Measurements from ENCODE around the gene BICDL2. TPM values are rescaled to one million over a fixed set of nuclear protein-coding genes. Genes with fewer than 3 reads are reported as not detected.

The BICDL2 gene
- polyA plus RNA-seq, 1 donor from 2014 or later, result 0.37 TPM

DNA sequence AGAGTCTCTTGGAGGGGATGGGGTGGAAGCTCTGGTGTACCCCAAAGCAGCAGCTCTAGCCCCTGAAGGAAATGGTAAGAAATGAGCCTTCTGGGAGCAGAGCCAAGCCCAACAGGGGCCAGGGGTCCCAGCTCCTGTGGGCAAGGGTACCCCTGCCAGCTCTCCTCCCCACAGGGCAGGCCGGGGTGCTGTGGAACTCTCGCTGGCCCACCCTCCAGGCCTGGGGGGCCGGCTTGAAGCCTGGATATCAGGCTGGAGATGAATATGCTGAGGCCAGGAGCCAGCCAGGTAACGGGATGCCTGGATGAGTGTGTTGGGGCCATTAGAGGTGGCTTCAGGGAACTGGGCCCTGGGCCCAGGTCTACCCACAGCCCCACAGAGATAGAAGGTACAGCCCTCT lies 36.2 kb downstream of the BICDL2 start:
- no peaks in the 10 kb centered on the region for H3K9me3 ChIP-seq (ENCODE audit: low read length)
- peaks cover 8% of the 10 kb centered on the region for H3K27me3 ChIP-seq (ENCODE audit: insufficient read depth, low read depth, low read length)
- no peaks in the 10 kb centered on the region for H3F3A ChIP-seq (ENCODE audit: insufficient read depth, low read length, poor library complexity, severe bottlenecking)
- no peaks in the 10 kb centered on the region for H3K9me2 ChIP-seq (ENCODE audit: insufficient read depth, low read length)
- H3K27ac ChIP-seq (ENCODE audit: low read length), result no peak overlapping the region
- H3K9ac ChIP-seq (ENCODE audit: low read length), result no peak overlapping the region
- H3K4me2 ChIP-seq (ENCODE audit: low read length), result no peak overlapping the region
- H3K4me3 ChIP-seq (ENCODE audit: low read length), result no peak overlapping the region
- no peaks in the 10 kb centered on the region for H3K79me2 ChIP-seq (replicated peaks; ENCODE audit: insufficient read depth, low read length)
- TF ChIP-seq, protein P1, sequence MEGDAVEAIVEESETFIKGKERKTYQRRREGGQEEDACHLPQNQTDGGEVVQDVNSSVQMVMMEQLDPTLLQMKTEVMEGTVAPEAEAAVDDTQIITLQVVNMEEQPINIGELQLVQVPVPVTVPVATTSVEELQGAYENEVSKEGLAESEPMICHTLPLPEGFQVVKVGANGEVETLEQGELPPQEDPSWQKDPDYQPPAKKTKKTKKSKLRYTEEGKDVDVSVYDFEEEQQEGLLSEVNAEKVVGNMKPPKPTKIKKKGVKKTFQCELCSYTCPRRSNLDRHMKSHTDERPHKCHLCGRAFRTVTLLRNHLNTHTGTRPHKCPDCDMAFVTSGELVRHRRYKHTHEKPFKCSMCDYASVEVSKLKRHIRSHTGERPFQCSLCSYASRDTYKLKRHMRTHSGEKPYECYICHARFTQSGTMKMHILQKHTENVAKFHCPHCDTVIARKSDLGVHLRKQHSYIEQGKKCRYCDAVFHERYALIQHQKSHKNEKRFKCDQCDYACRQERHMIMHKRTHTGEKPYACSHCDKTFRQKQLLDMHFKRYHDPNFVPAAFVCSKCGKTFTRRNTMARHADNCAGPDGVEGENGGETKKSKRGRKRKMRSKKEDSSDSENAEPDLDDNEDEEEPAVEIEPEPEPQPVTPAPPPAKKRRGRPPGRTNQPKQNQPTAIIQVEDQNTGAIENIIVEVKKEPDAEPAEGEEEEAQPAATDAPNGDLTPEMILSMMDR (IDR thresholded peaks at IDR 0.05; ENCODE audit: poor library complexity, severe bottlenecking), result no peak
- TF ChIP-seq EZH2 (IDR thresholded peaks at IDR 0.05; ENCODE audit: borderline replicate concordance, insufficient read depth, low read length, poor library complexity, severe bottlenecking), result no peak
- TF ChIP-seq SMC3 (conservative IDR thresholded peaks at IDR 0.05; ENCODE audit: poor library complexity), result no peak
- no peak for TF ChIP-seq RAD21 (conservative IDR thresholded peaks at IDR 0.05)
- TF ChIP-seq MXI1 (conservative IDR thresholded peaks at IDR 0.05; ENCODE audit: poor library complexity, severe bottlenecking), result no peak
- no peaks in the 10 kb centered on the region for H3K36me3 ChIP-seq (ENCODE audit: insufficient read depth, low read length)
- H4K20me1 ChIP-seq (ENCODE audit: insufficient read depth), result no peaks in the 10 kb centered on the region
- no peak overlapping the region for H2AFZ ChIP-seq (ENCODE audit: low read depth, low read length)

DNA sequence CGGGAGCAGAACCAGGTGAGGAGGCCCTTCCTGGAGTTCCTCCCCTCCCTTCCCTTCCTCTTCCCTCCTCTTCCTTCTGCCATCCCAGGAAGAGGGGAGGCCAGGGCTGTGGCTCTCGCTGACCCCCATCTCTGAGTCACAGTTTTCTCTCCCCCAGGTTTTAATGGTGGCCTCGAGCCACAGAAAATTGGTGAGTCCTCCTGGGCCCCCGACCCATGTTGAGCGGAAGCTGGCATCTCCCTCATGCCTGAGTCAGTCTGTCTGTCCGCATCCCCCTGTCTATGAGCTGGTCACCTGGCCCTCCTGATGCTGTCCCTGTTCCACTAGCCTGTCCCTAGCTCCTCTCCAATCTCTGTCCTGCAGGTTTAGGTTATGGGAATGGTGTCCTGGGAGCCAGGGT lies 36.8 kb downstream of the BICDL2 start:
- Histone ChIP-seq H3K9me2 (ENCODE audit: insufficient read depth, low read length) (no peaks in the 10 kb centered on the region), H4K20me1 (ENCODE audit: insufficient read depth) (no peaks in the 10 kb centered on the region), H3K79me2 (replicated peaks; ENCODE audit: insufficient read depth, low read length) (no peaks in the 10 kb centered on the region), H3K27ac (ENCODE audit: low read length) (no peak overlapping the region), H3K9me3 (ENCODE audit: low read length) (no peaks in the 10 kb centered on the region), H3K4me2 (ENCODE audit: low read length) (no peak overlapping the region), H3K36me3 (ENCODE audit: insufficient read depth, low read length) (no peaks in the 10 kb centered on the region), H3K27me3 (ENCODE audit: insufficient read depth, low read depth, low read length) (peaks cover 3% of the 10 kb centered on the region), H2AFZ (ENCODE audit: low read depth, low read length) (no peak overlapping the region), H3K4me3 (ENCODE audit: low read length) (no peak overlapping the region), H3F3A (ENCODE audit: insufficient read depth, low read length, poor library complexity, severe bottlenecking) (no peaks in the 10 kb centered on the region), H3K9ac (ENCODE audit: low read length) (no peak overlapping the region)
- TF ChIP-seq, protein P1 (IDR thresholded peaks at IDR 0.05; ENCODE audit: poor library complexity, severe bottlenecking), result no peak
- no peak for TF ChIP-seq POLR2AphosphoS5 (IDR thresholded peaks at IDR 0.05)
- no peak for TF ChIP-seq SMC3 (conservative IDR thresholded peaks at IDR 0.05; ENCODE audit: poor library complexity)
- no peak for TF ChIP-seq EP300 (conservative IDR thresholded peaks at IDR 0.05; ENCODE audit: poor library complexity, severe bottlenecking)
- TF ChIP-seq MXI1 (conservative IDR thresholded peaks at IDR 0.05; ENCODE audit: poor library complexity, severe bottlenecking), result no peak
- TF ChIP-seq REST (IDR thresholded peaks at IDR 0.05; ENCODE audit: borderline replicate concordance), result no peak
- TF ChIP-seq TAF1 (IDR thresholded peaks at IDR 0.05; ENCODE audit: low read depth), result no peak
- TF ChIP-seq RAD21 (conservative IDR thresholded peaks at IDR 0.05), result no peak
- no peak for TF ChIP-seq EZH2 (IDR thresholded peaks at IDR 0.05; ENCODE audit: borderline replicate concordance, insufficient read depth, low read length, poor library complexity, severe bottlenecking)
